GM10266 (cell line): ENCODE data around the gene TRERF1.

Source experiments
- DNase-seq: peaks from one replicate; pipeline ENCODE4 v3.0.0; 2012; ENCODE audit errors: extremely low spot score
- TF ChIP-seq, protein P1 (sequence below): IDR thresholded peaks from 2 replicates; pipeline ENCODE4 v1.5.1; 2012; ENCODE audit warnings: mild to moderate bottlenecking, low read depth; ENCODE audit not compliant: control insufficient read depth, insufficient read depth; ENCODE audit errors: missing control alignments

TRERF1 gene

GRCh38 chr6:42295181-42295580 lies 156.5 kb downstream of the TRERF1 start:
- TF ChIP-seq, protein P1, sequence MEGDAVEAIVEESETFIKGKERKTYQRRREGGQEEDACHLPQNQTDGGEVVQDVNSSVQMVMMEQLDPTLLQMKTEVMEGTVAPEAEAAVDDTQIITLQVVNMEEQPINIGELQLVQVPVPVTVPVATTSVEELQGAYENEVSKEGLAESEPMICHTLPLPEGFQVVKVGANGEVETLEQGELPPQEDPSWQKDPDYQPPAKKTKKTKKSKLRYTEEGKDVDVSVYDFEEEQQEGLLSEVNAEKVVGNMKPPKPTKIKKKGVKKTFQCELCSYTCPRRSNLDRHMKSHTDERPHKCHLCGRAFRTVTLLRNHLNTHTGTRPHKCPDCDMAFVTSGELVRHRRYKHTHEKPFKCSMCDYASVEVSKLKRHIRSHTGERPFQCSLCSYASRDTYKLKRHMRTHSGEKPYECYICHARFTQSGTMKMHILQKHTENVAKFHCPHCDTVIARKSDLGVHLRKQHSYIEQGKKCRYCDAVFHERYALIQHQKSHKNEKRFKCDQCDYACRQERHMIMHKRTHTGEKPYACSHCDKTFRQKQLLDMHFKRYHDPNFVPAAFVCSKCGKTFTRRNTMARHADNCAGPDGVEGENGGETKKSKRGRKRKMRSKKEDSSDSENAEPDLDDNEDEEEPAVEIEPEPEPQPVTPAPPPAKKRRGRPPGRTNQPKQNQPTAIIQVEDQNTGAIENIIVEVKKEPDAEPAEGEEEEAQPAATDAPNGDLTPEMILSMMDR: no peak
- no peak for DNase-seq

- no peak for DNase-seq
- TF ChIP-seq, protein P1: no peak
Observed at GRCh38 chr6:42294759-42295158, 157.0 kb downstream of the TRERF1 start.

DNA sequence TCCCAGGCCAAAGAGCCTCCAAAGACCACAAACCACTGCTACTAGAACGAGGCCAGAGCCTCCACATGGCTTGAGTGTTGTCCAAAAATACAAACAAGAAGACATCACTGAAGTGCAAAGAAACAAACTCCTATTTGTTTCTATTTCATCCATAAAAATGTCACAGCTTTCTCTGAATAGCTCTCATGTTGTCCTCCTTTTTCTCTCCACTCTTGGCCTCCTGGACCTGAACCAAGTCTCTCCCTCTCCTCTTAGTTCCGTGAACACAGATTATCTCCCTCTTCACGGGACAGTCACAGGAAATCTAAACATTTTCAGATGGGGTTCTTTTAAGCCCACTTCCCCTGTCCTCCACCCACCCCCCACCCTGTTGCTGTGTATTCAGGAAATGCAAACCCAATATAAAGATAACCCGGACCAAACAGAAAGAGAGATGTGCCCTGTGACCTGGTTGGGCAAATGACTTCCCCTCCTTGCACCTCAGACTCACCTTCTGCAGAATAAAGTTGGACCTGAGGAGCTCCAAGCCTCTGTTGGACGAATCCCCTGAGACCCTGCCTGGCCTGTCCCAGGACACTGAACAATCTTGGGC lies 158.2 kb downstream of the TRERF1 start:
- no peak for DNase-seq
- TF ChIP-seq, protein P1: no peak

GRCh38 chr6:42292004-42292740 lies 159.6 kb downstream of the TRERF1 start:
- no peak for DNase-seq
- TF ChIP-seq, protein P1: no peak

DNA sequence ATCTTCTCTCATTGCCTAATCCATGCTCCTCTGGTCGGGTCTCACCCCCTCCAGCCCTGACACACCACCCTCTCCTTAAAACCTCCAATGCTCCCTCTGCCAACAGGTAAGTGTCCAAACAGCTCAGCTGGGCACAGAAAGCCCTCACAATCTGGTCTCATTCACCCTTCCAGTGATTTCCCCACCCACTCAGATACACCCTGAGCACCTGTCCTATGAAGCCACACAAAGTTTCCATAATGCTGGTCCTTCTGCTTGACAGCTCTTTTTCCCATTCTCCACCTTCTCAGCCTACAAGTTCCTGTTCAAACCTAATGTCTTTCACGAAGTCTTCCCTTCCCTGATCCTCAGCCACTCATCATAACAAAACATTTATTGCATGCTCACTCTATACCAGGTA lies 164.0 kb downstream of the TRERF1 start:
- no peak for DNase-seq
- TF ChIP-seq, protein P1: no peak

- no peak for DNase-seq
- TF ChIP-seq, protein P1: no peak
Observed at GRCh38 chr6:42281570-42281969, 170.2 kb downstream of the TRERF1 start.

- no peak for DNase-seq
- TF ChIP-seq, protein P1: no peak
Observed at GRCh38 chr6:42280966-42281533, 170.7 kb downstream of the TRERF1 start.
